ENCODE data around the gene ANKRD63. TPM values are rescaled to one million over a fixed set of nuclear protein-coding genes. Genes with fewer than 3 reads are reported as not detected.

ANKRD63 gene
- total and polyA plus RNA-seq, 9 of the 15 experiments (the other 6 are each of a cell fraction or from before 2014, with no cell fraction given), result 1.3 to 2.0 (median 1.8) TPM; not detected in 6

- peak; percentile 62; the same call in 1 of the 2 replicates for TF ChIP-seq SMARCA5 (IDR thresholded peaks at IDR 0.05)
- TF ChIP-seq MECOM (CRISPR knock-in tag; IDR thresholded peaks at IDR 0.05), result 0 out of 2 replicates have a peak, but pooled peaks have one; percentile 17
- TF ChIP-seq KAT8 (IDR thresholded peaks at IDR 0.05; ENCODE audit: low read depth), result no peak
These were observed 39.6 kb downstream of the ANKRD63 start (continued) for GRCh38 chr15:40243126-40243810.

- peak overlapping the region; percentile 26; the same call in 1 of the 2 replicates for H3K4me2 ChIP-seq (ENCODE audit: insufficient read depth, low read length)
- no peaks in the 10 kb centered on the region for H3K9me1 ChIP-seq (ENCODE audit: control insufficient read depth, insufficient read depth, low read length)
- intact Hi-C loops (cut with micrococcal nuclease), result no loop called here
- peak; percentile 15 for ATAC-seq
- peaks cover 0 to 10% of the 10 kb centered on the region in 2 experiments; a peak in 2 of 5 replicates for H3K27me3 ChIP-seq (ENCODE audit: control insufficient read depth in 2 of 2, insufficient read depth in 2 of 2, low read length in 2 of 2)
- H3K9me3 ChIP-seq (replicated peaks; ENCODE audit: control insufficient read depth, insufficient read depth, low read depth, low read length), result no peaks in the 10 kb centered on the region
- no peaks in the 10 kb centered on the region for H4K20me1 ChIP-seq (replicated peaks; ENCODE audit: control insufficient read depth, insufficient read depth, low read length)
- FAIRE-seq, result no peak
- peaks cover 24 to 40% of the 10 kb centered on the region in 2 experiments; a peak in 4 of 5 replicates for H3K4me1 ChIP-seq (replicated peaks in 1 of 2; ENCODE audit: control insufficient read depth in 2 of 2, insufficient read depth in 2 of 2, low read length in 2 of 2)
- 12% methylated on average over 4 of the region's 5 CpGs for WGBS (ENCODE audit: insufficient coverage, low coverage, missing lambda C conversion rate)
- H2AFZ ChIP-seq (ENCODE audit: low read depth, low read length), result peak overlapping the region; percentile 73
- no peak overlapping the region for H3K27ac ChIP-seq (ENCODE audit: extremely low read depth, low read depth, low read length)
- no peaks in the 10 kb centered on the region for H3K36me3 ChIP-seq (ENCODE audit: control insufficient read depth, insufficient read depth, low read length)
- H3K79me2 ChIP-seq (ENCODE audit: control insufficient read depth, insufficient read depth, low read length), result no peaks in the 10 kb centered on the region
- TF ChIP-seq ZNF780A (CRISPR knock-in tag; IDR thresholded peaks at IDR 0.05), result no peak
- no peak for TF ChIP-seq ZNF398 (CRISPR knock-in tag; IDR thresholded peaks at IDR 0.05)
- no peak for TF ChIP-seq SRSF3 (IDR thresholded peaks at IDR 0.05; ENCODE audit: insufficient read depth, low read length)
- no peak for TF ChIP-seq HNRNPH1 (optimal IDR thresholded peaks at IDR 0.05; ENCODE audit: low read depth, low read length)
- TF ChIP-seq HIVEP1 (CRISPR knock-in tag; IDR thresholded peaks at IDR 0.05), result no peak
- no peak for TF ChIP-seq IRF1 (CRISPR knock-in tag; IDR thresholded peaks at IDR 0.05; ENCODE audit: borderline replicate concordance)
- TF ChIP-seq E2F4 (CRISPR knock-in tag; IDR thresholded peaks at IDR 0.05; ENCODE audit: low read depth), result no peak
- TF ChIP-seq MEF2A (IDR thresholded peaks at IDR 0.05; ENCODE audit: control insufficient read depth, low read depth, low read length), result no peak
- no peak for TF ChIP-seq ZBTB8A (IDR thresholded peaks at IDR 0.05; ENCODE audit: partially characterized antibody)
- TF ChIP-seq EWSR1 (IDR thresholded peaks at IDR 0.05; ENCODE audit: borderline replicate concordance, low read depth, partially characterized antibody), result no peak
- DNase-seq (ENCODE audit: extremely low read depth in 1 of 4, low spot score in 3 of 4), result peak in 1 of 4 experiments; percentile 27
- POLR2A ChIA-PET, result interaction anchor here (0.6 to 2.1 kb wide), 7 partner anchors 10 to 201 kb away, joined by 3 to 8 read pairs (median 3); no protein-coding TSS in a partner anchor
- no TSS peak for BruUV-seq (replicated peaks)
- no peak overlapping the region for H3K4me3 ChIP-seq
- in situ Hi-C loops (cut with MboI), result no loop called here
- CTCF ChIA-PET (ENCODE audit: low intra/inter-chr PET ratio), result interaction anchor here (0.6 kb wide), 1 partner anchor 456 kb away, joined by 3 read pairs; no protein-coding TSS in a partner anchor
- peak overlapping the region in 1 of 2 experiments; percentile 32; a peak in 1 of 4 replicates for H3K9ac ChIP-seq (ENCODE audit: insufficient read depth in 1 of 2, low read depth in 2 of 2, low read length in 2 of 2)
These were observed 40.3 kb downstream of the ANKRD63 start for GRCh38 chr15:40242601-40243000.

Data from K562 (cell line).